GM12891 (cell line): ENCODE data around the gene CSNK2A2.

Source experiments
- POLR2A ChIP-seq: IDR thresholded peaks from 2 replicates; pipeline ENCODE4 v1.6.1; 2011; ENCODE audit warnings: low read depth, low read length, control low read depth
- POLR2AphosphoS5 ChIP-seq: IDR thresholded peaks from 2 replicates; pipeline ENCODE4 v1.6.1; 2011; ENCODE audit warnings: low read depth, low read length, control low read depth
- TAF1 ChIP-seq: IDR thresholded peaks from 2 replicates; pipeline ENCODE4 v1.6.1; 2011; ENCODE audit warnings: low read depth, low read length, control low read depth

DNA sequence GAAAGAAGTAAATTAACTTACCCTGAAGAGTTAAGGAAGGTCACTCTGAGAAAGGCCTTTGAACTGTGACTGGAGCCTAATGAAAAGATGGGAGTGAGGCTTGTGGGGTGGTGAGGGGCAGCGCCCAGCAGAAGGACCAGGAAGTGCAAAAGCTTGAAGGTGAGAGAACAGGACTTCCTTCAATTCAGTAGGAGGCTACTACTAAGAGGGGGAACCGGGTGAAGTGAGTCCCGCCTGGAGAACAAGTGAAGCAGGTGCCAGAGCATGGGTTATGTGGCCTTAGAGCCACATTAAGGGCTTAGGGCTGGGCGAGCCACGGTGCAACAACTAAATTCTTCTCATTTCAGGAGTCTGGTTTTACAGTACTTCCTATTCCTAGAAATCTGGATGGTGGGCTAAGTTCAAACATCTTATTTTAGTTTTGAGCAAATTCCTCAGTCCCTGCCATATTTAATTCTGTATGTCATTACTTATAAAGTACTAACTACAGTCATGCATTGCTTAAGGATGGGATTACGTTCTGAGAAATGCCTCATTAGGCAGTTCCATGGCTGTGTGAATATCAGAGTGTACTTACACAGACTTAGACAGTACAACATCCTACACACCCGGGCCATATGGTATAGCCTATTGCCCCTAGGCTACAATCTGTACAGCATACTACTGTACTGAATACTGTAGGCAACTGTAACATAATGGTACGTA lies 73.9 kb downstream of the CSNK2A2 start:
- TF ChIP-seq POLR2A (no peak), TAF1 (no peak), POLR2AphosphoS5 (no peak)
